ENCODE measurements around the gene MCCC1. TPM values are rescaled to one million over a fixed set of nuclear protein-coding genes. Genes with fewer than 3 reads are reported as not detected.

MCCC1 gene
- total RNA-seq, 3 donors from 2014 or later = 42.3 to 70.2 (median 47.6) TPM

GRCh38 chr3:182969853-182970252 is 129.4 kb downstream of the MCCC1 start:
- H3K9me3 ChIP-seq = no peaks in the 10 kb centered on the region
- no peak for DNase-seq (ENCODE audit: low spot score in 2 of 2)
- no peaks in the 10 kb centered on the region for H3K4me1 ChIP-seq
- no peaks in the 10 kb centered on the region for H3K27me3 ChIP-seq
- intact Hi-C loops (cut with DNase I; ENCODE audit: low total_unique reads) = no loop called here
- TF ChIP-seq CTCF (IDR thresholded peaks at IDR 0.05) (no peak), POLR2AphosphoS5 (IDR thresholded peaks at IDR 0.05) (no peak), POLR2A (IDR thresholded peaks at IDR 0.05) (no peak)
- no peaks in the 10 kb centered on the region for H3K36me3 ChIP-seq
- H3K4me3 ChIP-seq = no peak overlapping the region
- no peak overlapping the region for H3K27ac ChIP-seq

GRCh38 chr3:182969277-182969676 is 130.0 kb downstream of the MCCC1 start:
- Histone ChIP-seq H3K4me3 (no peak overlapping the region), H3K36me3 (no peaks in the 10 kb centered on the region), H3K27me3 (no peaks in the 10 kb centered on the region), H3K27ac (no peak overlapping the region), H3K4me1 (no peaks in the 10 kb centered on the region), H3K9me3 (no peaks in the 10 kb centered on the region)
- intact Hi-C loops (cut with DNase I; ENCODE audit: low total_unique reads) = no loop called here
- TF ChIP-seq POLR2AphosphoS5 (IDR thresholded peaks at IDR 0.05) (no peak), POLR2A (IDR thresholded peaks at IDR 0.05) (no peak), CTCF (IDR thresholded peaks at IDR 0.05) (no peak)
- DNase-seq (ENCODE audit: low spot score in 2 of 2) = no peak

- Histone ChIP-seq H3K36me3 (no peaks in the 10 kb centered on the region), H3K4me3 (no peak overlapping the region), H3K27me3 (no peaks in the 10 kb centered on the region), H3K9me3 (no peaks in the 10 kb centered on the region), H3K27ac (no peak overlapping the region), H3K4me1 (no peaks in the 10 kb centered on the region)
- TF ChIP-seq CTCF (IDR thresholded peaks at IDR 0.05) (no peak), POLR2AphosphoS5 (IDR thresholded peaks at IDR 0.05) (no peak), POLR2A (IDR thresholded peaks at IDR 0.05) (no peak)
- intact Hi-C loops (cut with DNase I; ENCODE audit: low total_unique reads) = no loop called here
- no peak for DNase-seq (ENCODE audit: low spot score in 2 of 2)
Measured at GRCh38 chr3:182967218-182968204, 131.8 kb downstream of the MCCC1 start.

GRCh38 chr3:182965861-182966366 is 133.4 kb downstream of the MCCC1 start:
- no peaks in the 10 kb centered on the region for H3K36me3 ChIP-seq
- no peaks in the 10 kb centered on the region for H3K4me1 ChIP-seq
- H3K4me3 ChIP-seq = no peak overlapping the region
- no peaks in the 10 kb centered on the region for H3K27me3 ChIP-seq
- no peak overlapping the region for H3K27ac ChIP-seq
- intact Hi-C loops (cut with DNase I; ENCODE audit: low total_unique reads) = no loop called here
- TF ChIP-seq CTCF (IDR thresholded peaks at IDR 0.05) (no peak), POLR2AphosphoS5 (IDR thresholded peaks at IDR 0.05) (no peak), POLR2A (IDR thresholded peaks at IDR 0.05) (no peak)
- no peak for DNase-seq (ENCODE audit: low spot score in 2 of 2)
- H3K9me3 ChIP-seq = no peaks in the 10 kb centered on the region

Other genes starting within 250 kb of the MCCC1 start
- 10 to 100 TPM; 24.9 to 55.5 (median 32.1) TPM for gene DCUN1D1, start 119.0 kb downstream of the MCCC1 start, total RNA-seq
- gene LAMP3, start 63.2 kb upstream of the MCCC1 start, total RNA-seq = under 1 TPM; 0.15 to 0.66 (median 0.16) TPM
- 10 to 100 TPM in 1 of 3 donors, 1 to 10 TPM in 2; 3.0 to 12.1 (median 6.2) TPM for gene B3GNT5, start 153.8 kb upstream of the MCCC1 start, total RNA-seq